Neutrophil (primary cell): ENCODE data around the gene FLAD1.

Experiments
- H3K27ac ChIP-seq: fragments of 200-600 bp; sonication (generic); 2 replicates; pipeline ENCODE4 v1.5.1; 2016; ENCODE audit warnings: mild to moderate bottlenecking, moderate library complexity
- H3K27me3 ChIP-seq: fragments of 200-600 bp; sonication (generic); 2 replicates; pipeline ENCODE4 v1.6.0; 2016; ENCODE audit warnings: mild to moderate bottlenecking
- H3K36me3 ChIP-seq: fragments of 200-600 bp; sonication (generic); 2 replicates; pipeline ENCODE4 v1.5.1; 2017
- H3K4me1 ChIP-seq, 2 experiments: fragments of 200-600 bp in 1 of 2; sonication (generic) in 1 of 2; 1 replicate in 1 of 2; 2 replicates in 1 of 2; pipeline versions ENCODE4 v1.5.1 to v1.6.1; 2013 to 2016; ENCODE audit warnings: low read depth in 1 of 2, low read length in 1 of 2, mild to moderate bottlenecking in 1 of 2, moderate library complexity in 1 of 2; ENCODE audit not compliant: control insufficient read depth in 1 of 2, insufficient read depth in 1 of 2
- H3K4me3 ChIP-seq, 2 experiments: fragments of 200-600 bp in 1 of 2; sonication (generic) in 1 of 2; 1 replicate in 1 of 2; 2 replicates in 1 of 2; pipeline ENCODE4 v1.5.1; 2013 to 2016; ENCODE audit warnings: low read depth in 1 of 2, low read length in 1 of 2, mild to moderate bottlenecking in 1 of 2, moderate library complexity in 1 of 2
- H3K9me3 ChIP-seq: fragments of 200-600 bp; sonication (generic); 2 replicates; pipeline ENCODE4 v1.5.1; 2016
- TF ChIP-seq, protein P1 (sequence below): fragments of 200-600 bp; sonication (generic); IDR thresholded peaks from 2 replicates; pipeline ENCODE4 v1.5.1; 2016; ENCODE audit warnings: antibody characterized with exemption

The FLAD1 gene

DNA sequence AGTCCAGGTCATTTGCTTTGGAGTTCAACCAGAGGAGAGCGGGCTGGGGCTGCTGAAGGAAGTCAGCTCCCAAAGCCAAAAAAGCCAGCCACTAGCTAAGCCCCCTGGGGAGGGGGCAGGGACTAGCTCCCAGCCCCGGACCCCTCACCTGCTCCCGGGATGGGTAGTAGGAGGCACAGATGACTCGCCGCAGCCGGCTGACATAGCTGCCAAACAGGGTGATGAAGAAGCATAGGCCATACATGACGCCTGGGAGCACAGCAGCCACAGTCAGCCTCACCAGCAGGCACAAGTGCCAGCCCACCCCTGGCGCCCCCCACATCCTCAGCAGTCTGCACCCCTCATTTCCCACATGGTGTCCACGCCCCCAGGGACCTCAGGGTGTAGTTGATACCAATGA is 43.0 kb downstream of the FLAD1 start:
- Histone ChIP-seq H3K4me3 (no peak overlapping the region), H3K4me1 (peaks cover 21 to 26% of the 10 kb centered on the region in 2 experiments), H3K27ac (no peak overlapping the region), H3K9me3 (no peaks in the 10 kb centered on the region), H3K27me3 (no peaks in the 10 kb centered on the region), H3K36me3 (no peaks in the 10 kb centered on the region)
- TF ChIP-seq, protein P1, sequence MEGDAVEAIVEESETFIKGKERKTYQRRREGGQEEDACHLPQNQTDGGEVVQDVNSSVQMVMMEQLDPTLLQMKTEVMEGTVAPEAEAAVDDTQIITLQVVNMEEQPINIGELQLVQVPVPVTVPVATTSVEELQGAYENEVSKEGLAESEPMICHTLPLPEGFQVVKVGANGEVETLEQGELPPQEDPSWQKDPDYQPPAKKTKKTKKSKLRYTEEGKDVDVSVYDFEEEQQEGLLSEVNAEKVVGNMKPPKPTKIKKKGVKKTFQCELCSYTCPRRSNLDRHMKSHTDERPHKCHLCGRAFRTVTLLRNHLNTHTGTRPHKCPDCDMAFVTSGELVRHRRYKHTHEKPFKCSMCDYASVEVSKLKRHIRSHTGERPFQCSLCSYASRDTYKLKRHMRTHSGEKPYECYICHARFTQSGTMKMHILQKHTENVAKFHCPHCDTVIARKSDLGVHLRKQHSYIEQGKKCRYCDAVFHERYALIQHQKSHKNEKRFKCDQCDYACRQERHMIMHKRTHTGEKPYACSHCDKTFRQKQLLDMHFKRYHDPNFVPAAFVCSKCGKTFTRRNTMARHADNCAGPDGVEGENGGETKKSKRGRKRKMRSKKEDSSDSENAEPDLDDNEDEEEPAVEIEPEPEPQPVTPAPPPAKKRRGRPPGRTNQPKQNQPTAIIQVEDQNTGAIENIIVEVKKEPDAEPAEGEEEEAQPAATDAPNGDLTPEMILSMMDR: no peak

- Histone ChIP-seq H3K4me1 (peaks cover 21 to 26% of the 10 kb centered on the region in 2 experiments), H3K9me3 (no peaks in the 10 kb centered on the region), H3K27ac (no peak overlapping the region), H3K27me3 (no peaks in the 10 kb centered on the region), H3K4me3 (no peak overlapping the region), H3K36me3 (no peaks in the 10 kb centered on the region)
- TF ChIP-seq, protein P1: no peak
Observed at GRCh38 chr1:155026588-155026987, 43.4 kb downstream of the FLAD1 start.

- Histone ChIP-seq H3K27ac (no peak overlapping the region), H3K36me3 (no peaks in the 10 kb centered on the region), H3K4me1 (peaks cover 14 to 18% of the 10 kb centered on the region in 2 experiments), H3K9me3 (no peaks in the 10 kb centered on the region), H3K27me3 (no peaks in the 10 kb centered on the region), H3K4me3 (no peak overlapping the region)
- TF ChIP-seq, protein P1: no peak
Observed at GRCh38 chr1:155029513-155030242, 46.5 kb downstream of the FLAD1 start.

- Histone ChIP-seq H3K4me1 (peaks cover 10 to 15% of the 10 kb centered on the region in 2 experiments), H3K27me3 (no peaks in the 10 kb centered on the region), H3K4me3 (no peak overlapping the region), H3K36me3 (no peaks in the 10 kb centered on the region), H3K9me3 (no peaks in the 10 kb centered on the region), H3K27ac (no peak overlapping the region)
- TF ChIP-seq, protein P1: no peak
Observed at GRCh38 chr1:155030243-155030795, 47.2 kb downstream of the FLAD1 start.

- no peaks in the 10 kb centered on the region for H3K27me3 ChIP-seq
- H3K36me3 ChIP-seq: no peaks in the 10 kb centered on the region
- peaks cover 10 to 12% of the 10 kb centered on the region in 2 experiments for H3K4me1 ChIP-seq
- no peak overlapping the region for H3K27ac ChIP-seq
- no peak overlapping the region for H3K4me3 ChIP-seq
- TF ChIP-seq, protein P1: no peak
- no peaks in the 10 kb centered on the region for H3K9me3 ChIP-seq
Observed at GRCh38 chr1:155030899-155031298, 47.8 kb downstream of the FLAD1 start.
